B cell (primary cell): Measurements from ENCODE around the gene CNKSR3. TPM values are rescaled to one million over a fixed set of nuclear protein-coding genes. Genes with fewer than 3 reads are reported as not detected.

Experiments used
- ATAC-seq: fragments of 200-7000 bp; cut with Tn5 transposase; one replicate; pipeline ENCODE4 v1.10.0; 2021; ENCODE audit warnings: low read depth, mild to moderate bottlenecking, moderate number of reproducible peaks, moderate library complexity
- CTCF ChIA-PET: fragments of 350-600 bp; sonication (Branson Sonifier 250); formaldehyde crosslinking; loops from one replicate; lab custom pipeline; 2021; ENCODE audit warnings: antibody characterized with exemption, inconsistent platforms; lab: Charles Lee
- POLR2A ChIA-PET: fragments of 350-600 bp; sonication (Branson Sonifier 250); formaldehyde crosslinking; loops from one replicate; lab custom pipeline; 2021; ENCODE audit warnings: antibody characterized with exemption; lab: Charles Lee
- DNase-seq: peaks from one replicate; pipeline ENCODE4 v3.0.0; 2013
- H2AFZ ChIP-seq: 2 replicates; pipeline ENCODE4 v1.6.1; 2012; ENCODE audit warnings: mild to moderate bottlenecking, low read depth, low read length; ENCODE audit not compliant: insufficient read depth, poor library complexity, severe bottlenecking
- H3K27ac ChIP-seq, 2 donors: 1 replicate in 1 of 2; 2 replicates in 1 of 2; pipeline ENCODE4 v1.5.1; 2012 to 2013; ENCODE audit warnings: low read length in 2 of 2, mild to moderate bottlenecking in 2 of 2, moderate library complexity in 1 of 2
- H3K27me3 ChIP-seq, 4 experiments: fragments of 200-600 bp in 1 of 4; sonication (generic) in 1 of 4; replicated peaks in 1 of 4; 1 replicate in 2 of 4; 2 replicates in 2 of 4; pipeline versions ENCODE4 v1.6.1 to v1.7.0; 2013 to 2016; ENCODE audit warnings: low read length in 3 of 4, mild to moderate bottlenecking in 2 of 4, mixed read lengths in 1 of 4, moderate library complexity in 1 of 4; ENCODE audit not compliant: insufficient read depth in 4 of 4, control insufficient read depth in 3 of 4; ENCODE audit errors: control extremely low read depth in 1 of 4
- H3K36me3 ChIP-seq, 2 experiments: replicated peaks in 1 of 2; 1 replicate in 1 of 2; 2 replicates in 1 of 2; pipeline versions ENCODE4 v1.6.1 to v1.7.1; 2013; ENCODE audit warnings: low read length in 1 of 2; ENCODE audit not compliant: insufficient read depth in 2 of 2, control insufficient read depth in 1 of 2; ENCODE audit errors: control extremely low read depth in 1 of 2, extremely low read depth in 1 of 2
- H3K4me1 ChIP-seq, 2 donors: fragments of 200-600 bp in 1 of 2; sonication (generic) in 1 of 2; 1 replicate in 1 of 2; 2 replicates in 1 of 2; pipeline versions ENCODE4 v1.5.1 to v1.6.1; 2013 to 2017; ENCODE audit warnings: low read length in 2 of 2; ENCODE audit not compliant: control insufficient read depth in 2 of 2, insufficient read depth in 2 of 2
- H3K4me2 ChIP-seq: replicated peaks from 2 replicates; pipeline ENCODE3; 2012; ENCODE audit warnings: mild to moderate bottlenecking, low read depth, low read length; ENCODE audit not compliant: poor library complexity, severe bottlenecking
- H3K4me3 ChIP-seq, 5 experiments: fragments of 200-600 bp in 1 of 5; sonication (generic) in 1 of 5; 1 replicate in 3 of 5; 2 replicates in 2 of 5; pipeline versions ENCODE4 v1.5.1 to v1.7.0; 2011 to 2016; ENCODE audit warnings: low read length in 4 of 5, mild to moderate bottlenecking in 4 of 5, low read depth in 2 of 5, control low read depth in 1 of 5, moderate library complexity in 1 of 5; ENCODE audit not compliant: insufficient read depth in 1 of 5; ENCODE audit errors: control extremely low read depth in 1 of 5, extremely low read depth in 1 of 5
- H3K79me2 ChIP-seq: fragments of 200-600 bp; sonication (generic); one replicate; pipeline ENCODE4 v1.6.0; 2016; ENCODE audit warnings: low read length; ENCODE audit not compliant: control insufficient read depth, insufficient read depth
- H3K9ac ChIP-seq: fragments of 200-600 bp; sonication (generic); 2 replicates; pipeline ENCODE4 v1.6.1; 2017; ENCODE audit warnings: mild to moderate bottlenecking, low read length, moderate library complexity
- H3K9me3 ChIP-seq, 3 donors: one replicate each; pipeline versions ENCODE4 v1.6.1 to v1.7.1; 2013; ENCODE audit warnings: low read length in 2 of 3; ENCODE audit not compliant: control insufficient read depth in 2 of 3, insufficient read depth in 1 of 3; ENCODE audit errors: control extremely low read depth in 1 of 3
- H4K20me1 ChIP-seq: 2 replicates; pipeline ENCODE4 v1.6.0; 2012; ENCODE audit warnings: mild to moderate bottlenecking, low read length; ENCODE audit not compliant: insufficient read depth, control insufficient read depth, poor library complexity, severe bottlenecking
- H3K27ac Mint-ChIP-seq: one replicate; pipeline ENCODE4 v1.8.0; 2021; ENCODE audit warnings: mixed read lengths
- H3K27me3 Mint-ChIP-seq: one replicate; pipeline ENCODE4 v1.8.0; 2021; ENCODE audit warnings: mixed read lengths
- H3K4me1 Mint-ChIP-seq: one replicate; pipeline ENCODE4 v1.8.0; 2021; ENCODE audit warnings: mixed read lengths
- H3K4me3 Mint-ChIP-seq: one replicate; pipeline ENCODE4 v1.8.0; 2021; ENCODE audit warnings: mixed read lengths
- H3K9me3 Mint-ChIP-seq: one replicate; pipeline ENCODE4 v1.8.0; 2022; ENCODE audit warnings: mixed read lengths; ENCODE audit not compliant: insufficient read depth
- CTCF ChIP-seq: fragments of 200-600 bp; IDR thresholded peaks from one replicate; pipeline ENCODE4 v1.8.0; 2022; ENCODE audit warnings: antibody characterized with exemption, mild to moderate bottlenecking
- EZH2 ChIP-seq: IDR thresholded peaks from 2 replicates; pipeline ENCODE4 v1.6.1; 2012; ENCODE audit warnings: borderline replicate concordance, low read depth, mild to moderate bottlenecking, moderate library complexity, low read length; ENCODE audit not compliant: insufficient read depth, poor library complexity, severe bottlenecking
- WGBS: methylation state at CpG from one replicate; pipeline ENCODE4 v1.1.5; 2013; ENCODE audit warnings: missing lambda C conversion rate; ENCODE audit not compliant: insufficient coverage; 5-methylcytosine and 5-hydroxymethylcytosine counted together
- intact Hi-C: fragments of 100-400 bp; cut with micrococcal nuclease; formaldehyde crosslinking; loops from one replicate; pipeline ENCODE4 v1.10.0; 2022
- polyA plus RNA-seq: library from polyadenylated mRNA; depleted of rRNA; stranded (reverse); fragments of >200 nt; gene quantifications from 2 replicates; pipeline ENCODE4 v1.2.3, GENCODE V29; 2012
- total RNA-seq, 2 donors: library from RNA; stranded (reverse); fragments of 120-200 nt in 1 of 2; gene quantifications; 1 replicate in 1 of 2; 2 replicates in 1 of 2; pipeline versions ENCODE4 v1.2.3 to v1.2.4, GENCODE V29; 2013 to 2022

The CNKSR3 gene
- total and polyA plus RNA-seq, 2 donors (not counting 1 experiment from before 2014, with no cell fraction given) = not detected

DNA sequence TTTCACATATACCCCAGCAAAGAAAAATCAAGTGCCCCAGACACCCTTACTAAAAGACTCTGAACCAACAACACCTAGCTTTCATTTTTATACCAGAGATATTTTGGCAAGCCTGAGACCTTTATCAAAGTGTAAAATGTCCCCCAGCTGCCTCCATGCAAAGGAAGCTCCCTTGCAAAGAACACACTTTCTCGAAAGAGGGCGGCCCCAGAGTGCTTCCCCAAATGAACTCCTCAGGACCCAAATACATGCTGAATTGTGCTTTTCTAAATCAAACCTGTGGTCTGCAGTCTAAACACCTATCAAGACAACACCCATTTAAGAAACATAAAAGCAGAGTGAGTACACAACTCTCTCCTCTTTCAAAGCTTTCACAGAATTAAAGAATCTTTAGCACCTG is 154.4 kb downstream of the CNKSR3 start:
- ChIA-PET POLR2A (no interaction called here), CTCF (no interaction called here)
- WGBS = 51% methylated on average over 2 of the region's 2 CpGs
- H3K36me3 ChIP-seq = no peaks in the 10 kb centered on the region
- H2AFZ ChIP-seq = no peak overlapping the region
- peak overlapping the region; percentile 26 for H3K4me2 ChIP-seq
- DNase-seq = no peak
- TF ChIP-seq CTCF = no peak
- no peak for TF ChIP-seq EZH2
- H4K20me1 ChIP-seq = no peaks in the 10 kb centered on the region
- no peak overlapping the region for H3K4me3 Mint-ChIP-seq
- H3K27ac ChIP-seq = no peak overlapping the region
- peak overlapping the region; percentile 15 for H3K27ac Mint-ChIP-seq
- peak overlapping the region in 1 of 5 experiments; percentile 61 for H3K4me3 ChIP-seq
- ATAC-seq = no peak
- H3K79me2 ChIP-seq = no peaks in the 10 kb centered on the region
- H3K27me3 Mint-ChIP-seq = peaks cover 11% of the 10 kb centered on the region
- H3K27me3 ChIP-seq = peaks cover 0 to 4% (median 0%) of the 10 kb centered on the region in 4 experiments
- H3K9ac ChIP-seq = no peak overlapping the region
- no peaks in the 10 kb centered on the region for H3K9me3 ChIP-seq
- H3K9me3 Mint-ChIP-seq = no peaks in the 10 kb centered on the region
- intact Hi-C loops = loop anchor here (5.0 kb wide), 1 partner anchor 49 kb away; no protein-coding TSS in a partner anchor
- peaks cover 38% of the 10 kb centered on the region for H3K4me1 Mint-ChIP-seq
- peaks cover 27 to 42% of the 10 kb centered on the region in 2 donors for H3K4me1 ChIP-seq

GRCh38 chr6:154354265-154354777 is 156.2 kb downstream of the CNKSR3 start:
- Histone ChIP-seq H3K36me3 (no peaks in the 10 kb centered on the region), H3K4me1 (peaks cover 26 to 40% of the 10 kb centered on the region in 2 donors), H2AFZ (no peak overlapping the region), H3K27me3 (peaks cover 0 to 4% (median 0%) of the 10 kb centered on the region in 4 experiments), H3K79me2 (no peaks in the 10 kb centered on the region), H4K20me1 (no peaks in the 10 kb centered on the region), H3K4me3 (peak overlapping the region in 1 of 5 experiments; percentile 55), H3K9ac (no peak overlapping the region), H3K9me3 (no peaks in the 10 kb centered on the region), H3K4me2 (no peak overlapping the region), H3K27ac (no peak overlapping the region)
- DNase-seq = no peak
- ATAC-seq = no peak
- CTCF ChIA-PET = no interaction called here
- intact Hi-C loops = no loop called here
- POLR2A ChIA-PET = no interaction called here
- Mint-ChIP-seq H3K4me3 (no peak overlapping the region), H3K27me3 (peaks cover 3% of the 10 kb centered on the region), H3K4me1 (peaks cover 35% of the 10 kb centered on the region), H3K27ac (no peak overlapping the region), H3K9me3 (no peaks in the 10 kb centered on the region)
- TF ChIP-seq CTCF = no peak
- TF ChIP-seq EZH2 = no peak
- 82% methylated on average over 8 of the region's 8 CpGs for WGBS
